SK-N-SH treated with all-trans-retinoic acid at 6 μM for 48 hours (cell line): ENCODE data around the gene ZNF317.

Experiments
- ATAC-seq: fragments of 200-7000 bp; cut with Tn5 transposase; 3 replicates; pipeline ENCODE4 v1.9.1; 2020; ENCODE audit warnings: mild to moderate bottlenecking, moderate library complexity
- ARNTL ChIP-seq: fragments of 450-650 bp; formaldehyde crosslinking; IDR thresholded peaks from 2 replicates; pipeline ENCODE4 v1.5.0; 2020; ENCODE audit warnings: low read depth, mild to moderate bottlenecking, moderate library complexity, borderline replicate concordance
- BACH2 ChIP-seq: fragments of 250-450 bp; sonication (Bioruptor Pico); IDR thresholded peaks from 2 replicates; pipeline ENCODE4 v1.9.0; 2021; ENCODE audit warnings: mild to moderate bottlenecking, borderline replicate concordance
- CSRNP3 ChIP-seq: fragments of 250-450 bp; sonication (Bioruptor Pico); IDR thresholded peaks from 2 replicates; pipeline ENCODE4 v1.5.1; 2021; ENCODE audit warnings: mild to moderate bottlenecking, moderate library complexity
- ESRRG ChIP-seq: fragments of 250-450 bp; sonication (Bioruptor Pico); IDR thresholded peaks from 2 replicates; pipeline ENCODE4 v1.6.1; 2021; ENCODE audit warnings: mild to moderate bottlenecking
- OSR1 ChIP-seq: fragments of 250-450 bp; sonication (Bioruptor Pico); IDR thresholded peaks from 2 replicates; pipeline ENCODE4 v1.8.0; 2022; ENCODE audit warnings: moderate library complexity, mild to moderate bottlenecking, inconsistent platforms
- PPARA ChIP-seq: fragments of 250-450 bp; sonication (Bioruptor Pico); IDR thresholded peaks from 2 replicates; pipeline ENCODE4 v1.5.0; 2020; ENCODE audit warnings: mild to moderate bottlenecking, borderline replicate concordance
- RARB ChIP-seq: fragments of 250-450 bp; sonication (Bioruptor Pico); IDR thresholded peaks from 2 replicates; pipeline ENCODE4 v1.8.0; 2021; ENCODE audit warnings: mild to moderate bottlenecking, moderate library complexity
- SNAI2 ChIP-seq: fragments of 250-450 bp; sonication (Bioruptor Pico); IDR thresholded peaks from 2 replicates; pipeline ENCODE4 v1.5.0; 2020; ENCODE audit warnings: mild to moderate bottlenecking, moderate library complexity
- TCF4 ChIP-seq: fragments of 250-450 bp; sonication (Bioruptor Pico); IDR thresholded peaks from 2 replicates; pipeline ENCODE4 v1.8.0; 2021; ENCODE audit warnings: mild to moderate bottlenecking, moderate library complexity, borderline replicate concordance
- TOX ChIP-seq: fragments of 250-450 bp; sonication (Bioruptor Pico); IDR thresholded peaks from 2 replicates; pipeline ENCODE4 v1.8.0; 2021; ENCODE audit warnings: mild to moderate bottlenecking, moderate library complexity, borderline replicate concordance
- ZC3H10 ChIP-seq: fragments of 250-450 bp; sonication (Bioruptor Pico); IDR thresholded peaks from 2 replicates; pipeline ENCODE4 v1.5.1; 2021; ENCODE audit warnings: mild to moderate bottlenecking, moderate library complexity
- ZFP3 ChIP-seq: fragments of 250-450 bp; sonication (Bioruptor Pico); IDR thresholded peaks from 2 replicates; pipeline ENCODE4 v1.5.0; 2020; ENCODE audit warnings: mild to moderate bottlenecking, moderate library complexity
- ZFP30 ChIP-seq: fragments of 450-650 bp; formaldehyde crosslinking; IDR thresholded peaks from 2 replicates; pipeline ENCODE4 v1.5.0; 2022; ENCODE audit warnings: mild to moderate bottlenecking, moderate library complexity
- ZNF565 ChIP-seq: fragments of 450-650 bp; formaldehyde crosslinking; conservative IDR thresholded peaks from 2 replicates; pipeline ENCODE4 v1.5.0; 2020; ENCODE audit warnings: low read depth, mild to moderate bottlenecking, moderate library complexity
- ZNF8 ChIP-seq: fragments of 450-650 bp; formaldehyde crosslinking; IDR thresholded peaks from 2 replicates; pipeline ENCODE4 v1.5.0; 2020; ENCODE audit warnings: mild to moderate bottlenecking, moderate library complexity
- TF ChIP-seq, protein P1 (sequence below): fragments of 250-450 bp; sonication (Bioruptor Pico); IDR thresholded peaks from 2 replicates; pipeline ENCODE4 v1.8.0; 2021; ENCODE audit warnings: low read depth, mild to moderate bottlenecking, moderate library complexity, borderline replicate concordance
- TF ChIP-seq, protein P2 (sequence below): fragments of 250-450 bp; sonication (Bioruptor Pico); IDR thresholded peaks from 2 replicates; pipeline ENCODE4 v1.5.1; 2020; ENCODE audit warnings: low read depth, mild to moderate bottlenecking, moderate library complexity
- TF ChIP-seq, protein P3 (sequence below): fragments of 250-450 bp; sonication (Bioruptor Pico); IDR thresholded peaks from 2 replicates; pipeline ENCODE4 v1.5.0; 2020; ENCODE audit warnings: mild to moderate bottlenecking, moderate library complexity
- TF ChIP-seq, protein P4 (sequence below): fragments of 250-450 bp; sonication (Bioruptor Pico); IDR thresholded peaks from 2 replicates; pipeline ENCODE4 v1.8.0; 2020; ENCODE audit warnings: mild to moderate bottlenecking, moderate library complexity, borderline replicate concordance

ZNF317 gene

DNA sequence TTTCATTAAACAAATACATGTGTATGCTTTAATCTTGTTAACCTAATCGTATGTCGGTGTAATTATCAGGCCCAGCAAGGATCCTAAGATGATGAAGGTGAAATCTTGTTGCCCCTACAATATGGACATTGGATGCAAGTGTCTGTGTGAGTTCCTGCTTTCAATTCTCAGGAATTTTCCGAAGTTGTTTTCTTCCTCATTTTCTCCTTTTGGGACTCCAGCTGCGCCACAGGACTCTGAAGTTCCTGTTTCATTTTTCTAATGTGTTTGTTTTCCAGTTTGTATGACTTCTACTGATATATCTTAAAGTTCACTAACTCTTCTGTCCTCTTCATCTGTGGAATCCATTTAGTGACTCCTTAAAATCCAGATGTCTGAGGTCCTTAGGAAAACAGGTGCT is 26.6 kb downstream of the ZNF317 start (continued):
- TF ChIP-seq, protein P1, sequence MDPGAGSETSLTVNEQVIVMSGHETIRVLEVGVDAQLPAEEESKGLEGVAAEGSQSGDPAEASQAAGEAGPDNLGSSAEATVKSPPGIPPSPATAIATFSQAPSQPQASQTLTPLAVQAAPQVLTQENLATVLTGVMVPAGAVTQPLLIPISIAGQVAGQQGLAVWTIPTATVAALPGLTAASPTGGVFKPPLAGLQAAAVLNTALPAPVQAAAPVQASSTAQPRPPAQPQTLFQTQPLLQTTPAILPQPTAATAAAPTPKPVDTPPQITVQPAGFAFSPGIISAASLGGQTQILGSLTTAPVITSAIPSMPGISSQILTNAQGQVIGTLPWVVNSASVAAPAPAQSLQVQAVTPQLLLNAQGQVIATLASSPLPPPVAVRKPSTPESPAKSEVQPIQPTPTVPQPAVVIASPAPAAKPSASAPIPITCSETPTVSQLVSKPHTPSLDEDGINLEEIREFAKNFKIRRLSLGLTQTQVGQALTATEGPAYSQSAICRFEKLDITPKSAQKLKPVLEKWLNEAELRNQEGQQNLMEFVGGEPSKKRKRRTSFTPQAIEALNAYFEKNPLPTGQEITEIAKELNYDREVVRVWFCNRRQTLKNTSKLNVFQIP (CRISPR knock-in tag), result no peak
- TF ChIP-seq ZNF565 (CRISPR knock-in tag) (no peak), TOX (CRISPR knock-in tag) (no peak), ARNTL (CRISPR knock-in tag) (no peak), SNAI2 (no peak), OSR1 (no peak)

DNA sequence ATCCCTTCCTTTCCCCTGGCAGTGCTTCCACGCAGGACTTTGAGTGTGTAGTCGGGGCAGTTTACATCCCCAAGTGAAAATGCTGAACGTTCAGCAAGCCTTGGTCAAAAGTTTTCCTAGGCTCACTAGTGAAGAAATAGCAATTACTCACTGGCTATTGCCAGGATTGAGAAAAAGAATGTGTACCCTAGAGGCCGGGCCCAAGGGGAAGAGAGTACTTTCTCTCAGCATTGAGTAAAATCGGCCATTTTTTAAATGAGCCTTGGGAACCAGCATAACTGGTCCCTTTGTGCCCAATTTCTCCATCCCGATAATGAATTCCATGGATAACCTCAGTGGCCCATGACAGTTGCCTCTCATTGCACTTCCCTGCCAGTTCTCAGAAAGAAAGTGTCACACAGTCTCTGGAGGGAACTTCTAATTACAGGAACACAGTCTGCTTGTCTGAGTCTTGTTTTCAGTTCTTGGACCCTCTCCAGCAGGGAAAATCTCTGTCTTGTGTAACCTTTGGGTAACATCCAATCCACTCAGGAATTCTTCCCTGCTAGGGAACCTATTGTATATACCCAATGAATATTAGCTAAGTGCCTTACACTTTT is 31.3 kb downstream of the ZNF317 start:
- TF ChIP-seq ARNTL (CRISPR knock-in tag), result no peak
- TF ChIP-seq, protein P1 (CRISPR knock-in tag), result no peak
- no peak for TF ChIP-seq CSRNP3 (CRISPR knock-in tag)
- no peak for TF ChIP-seq ZNF8 (CRISPR knock-in tag)
- TF ChIP-seq PPARA, result no peak
- no peak for TF ChIP-seq TCF4 (CRISPR knock-in tag)
- no peak for ATAC-seq

DNA sequence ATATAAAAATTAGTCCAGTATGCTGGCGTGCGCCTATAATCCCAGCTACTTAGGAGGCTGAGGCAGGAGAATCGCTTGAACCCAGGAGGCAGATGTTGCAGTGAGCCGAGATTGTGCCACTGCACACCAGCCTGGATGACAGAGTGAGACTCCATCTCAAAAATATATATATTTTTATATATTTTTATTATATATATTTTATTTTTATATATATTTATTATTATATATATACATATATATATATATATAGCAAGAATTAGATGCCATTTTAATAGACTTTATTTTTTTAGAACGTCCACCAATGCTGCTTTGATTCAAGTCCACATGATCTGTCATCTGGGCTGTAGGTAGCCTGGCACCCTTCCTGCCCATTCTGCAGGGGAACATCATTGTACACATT is 35.1 kb downstream of the ZNF317 start:
- no peak for ATAC-seq
- TF ChIP-seq ARNTL (CRISPR knock-in tag) (no peak), BACH2 (CRISPR knock-in tag) (no peak), TOX (CRISPR knock-in tag) (no peak), ZFP3 (CRISPR knock-in tag) (no peak)

GRCh38 chr19:9178901-9179300 is 38.7 kb downstream of the ZNF317 start, which contains the start of gene OR7D2:
Gene OR7D2, plus strand, starts transcription at chr19:9178979. Its CDS starts 6,803 bp downstream, at chr19:9185782.
- TF ChIP-seq ESRRG (CRISPR knock-in tag) (no peak), ZNF565 (CRISPR knock-in tag) (no peak), CSRNP3 (CRISPR knock-in tag) (no peak), TOX (CRISPR knock-in tag) (no peak), TCF4 (CRISPR knock-in tag) (no peak), ZC3H10 (CRISPR knock-in tag) (no peak), ZFP30 (CRISPR knock-in tag) (no peak), ZFP3 (CRISPR knock-in tag) (no peak), BACH2 (CRISPR knock-in tag) (no peak), OSR1 (no peak), RARB (CRISPR knock-in tag) (no peak)
- TF ChIP-seq, protein P1 (CRISPR knock-in tag), result no peak
- TF ChIP-seq, protein P2, sequence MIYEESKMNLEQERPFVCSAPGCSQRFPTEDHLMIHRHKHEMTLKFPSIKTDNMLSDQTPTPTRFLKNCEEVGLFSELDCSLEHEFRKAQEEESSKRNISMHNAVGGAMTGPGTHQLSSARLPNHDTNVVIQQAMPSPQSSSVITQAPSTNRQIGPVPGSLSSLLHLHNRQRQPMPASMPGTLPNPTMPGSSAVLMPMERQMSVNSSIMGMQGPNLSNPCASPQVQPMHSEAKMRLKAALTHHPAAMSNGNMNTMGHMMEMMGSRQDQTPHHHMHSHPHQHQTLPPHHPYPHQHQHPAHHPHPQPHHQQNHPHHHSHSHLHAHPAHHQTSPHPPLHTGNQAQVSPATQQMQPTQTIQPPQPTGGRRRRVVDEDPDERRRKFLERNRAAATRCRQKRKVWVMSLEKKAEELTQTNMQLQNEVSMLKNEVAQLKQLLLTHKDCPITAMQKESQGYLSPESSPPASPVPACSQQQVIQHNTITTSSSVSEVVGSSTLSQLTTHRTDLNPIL (CRISPR knock-in tag), result no peak
- TF ChIP-seq, protein P3, sequence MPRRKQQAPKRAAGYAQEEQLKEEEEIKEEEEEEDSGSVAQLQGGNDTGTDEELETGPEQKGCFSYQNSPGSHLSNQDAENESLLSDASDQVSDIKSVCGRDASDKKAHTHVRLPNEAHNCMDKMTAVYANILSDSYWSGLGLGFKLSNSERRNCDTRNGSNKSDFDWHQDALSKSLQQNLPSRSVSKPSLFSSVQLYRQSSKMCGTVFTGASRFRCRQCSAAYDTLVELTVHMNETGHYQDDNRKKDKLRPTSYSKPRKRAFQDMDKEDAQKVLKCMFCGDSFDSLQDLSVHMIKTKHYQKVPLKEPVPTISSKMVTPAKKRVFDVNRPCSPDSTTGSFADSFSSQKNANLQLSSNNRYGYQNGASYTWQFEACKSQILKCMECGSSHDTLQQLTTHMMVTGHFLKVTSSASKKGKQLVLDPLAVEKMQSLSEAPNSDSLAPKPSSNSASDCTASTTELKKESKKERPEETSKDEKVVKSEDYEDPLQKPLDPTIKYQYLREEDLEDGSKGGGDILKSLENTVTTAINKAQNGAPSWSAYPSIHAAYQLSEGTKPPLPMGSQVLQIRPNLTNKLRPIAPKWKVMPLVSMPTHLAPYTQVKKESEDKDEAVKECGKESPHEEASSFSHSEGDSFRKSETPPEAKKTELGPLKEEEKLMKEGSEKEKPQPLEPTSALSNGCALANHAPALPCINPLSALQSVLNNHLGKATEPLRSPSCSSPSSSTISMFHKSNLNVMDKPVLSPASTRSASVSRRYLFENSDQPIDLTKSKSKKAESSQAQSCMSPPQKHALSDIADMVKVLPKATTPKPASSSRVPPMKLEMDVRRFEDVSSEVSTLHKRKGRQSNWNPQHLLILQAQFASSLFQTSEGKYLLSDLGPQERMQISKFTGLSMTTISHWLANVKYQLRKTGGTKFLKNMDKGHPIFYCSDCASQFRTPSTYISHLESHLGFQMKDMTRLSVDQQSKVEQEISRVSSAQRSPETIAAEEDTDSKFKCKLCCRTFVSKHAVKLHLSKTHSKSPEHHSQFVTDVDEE (CRISPR knock-in tag), result no peak
- TF ChIP-seq, protein P4, sequence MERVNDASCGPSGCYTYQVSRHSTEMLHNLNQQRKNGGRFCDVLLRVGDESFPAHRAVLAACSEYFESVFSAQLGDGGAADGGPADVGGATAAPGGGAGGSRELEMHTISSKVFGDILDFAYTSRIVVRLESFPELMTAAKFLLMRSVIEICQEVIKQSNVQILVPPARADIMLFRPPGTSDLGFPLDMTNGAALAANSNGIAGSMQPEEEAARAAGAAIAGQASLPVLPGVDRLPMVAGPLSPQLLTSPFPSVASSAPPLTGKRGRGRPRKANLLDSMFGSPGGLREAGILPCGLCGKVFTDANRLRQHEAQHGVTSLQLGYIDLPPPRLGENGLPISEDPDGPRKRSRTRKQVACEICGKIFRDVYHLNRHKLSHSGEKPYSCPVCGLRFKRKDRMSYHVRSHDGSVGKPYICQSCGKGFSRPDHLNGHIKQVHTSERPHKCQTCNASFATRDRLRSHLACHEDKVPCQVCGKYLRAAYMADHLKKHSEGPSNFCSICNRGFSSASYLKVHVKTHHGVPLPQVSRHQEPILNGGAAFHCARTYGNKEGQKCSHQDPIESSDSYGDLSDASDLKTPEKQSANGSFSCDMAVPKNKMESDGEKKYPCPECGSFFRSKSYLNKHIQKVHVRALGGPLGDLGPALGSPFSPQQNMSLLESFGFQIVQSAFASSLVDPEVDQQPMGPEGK (CRISPR knock-in tag), result no peak

More at GRCh38 chr19:9178901-9179300, 38.7 kb downstream of the ZNF317 start, which contains the start of gene OR7D2:
- no peak for ATAC-seq
